K562 (cell line): ENCODE measurements around the gene SPATA32. TPM values are rescaled to one million over a fixed set of nuclear protein-coding genes. Genes with fewer than 3 reads are reported as not detected.

Experiments used
- BACH1 ChIP-seq: fragments of 200-800 bp; sonication (Bioruptor generic); IDR thresholded peaks from 2 replicates; pipeline ENCODE4 v1.6.1; 2016; ENCODE audit warnings: missing genetic modification characterization, missing compliant biosample characterization
- BMI1 ChIP-seq: fragments of 150-350 bp; IDR thresholded peaks from 2 replicates; pipeline ENCODE4 v1.6.1; 2014; ENCODE audit warnings: low read length
- EGR1 ChIP-seq: fragments of 450-650 bp; conservative IDR thresholded peaks from 2 replicates; pipeline ENCODE4 v1.6.1; 2017; ENCODE audit warnings: mild to moderate bottlenecking
- FOXA3 ChIP-seq, 2 experiments: fragments of 450-650 bp in 1 of 2; sonication (generic) in 1 of 2; formaldehyde crosslinking; IDR thresholded peaks in 1 of 2; conservative IDR thresholded peaks in 1 of 2; 2 replicates each; pipeline versions ENCODE4 v1.4.0 to v1.8.0; 2020 to 2022; ENCODE audit warnings: mild to moderate bottlenecking in 2 of 2, missing genetic modification reagents in 1 of 2
- FOXM1 ChIP-seq, 2 experiments: fragments of 450-650 bp in 1 of 2; sonication (generic) in 1 of 2; formaldehyde crosslinking in 1 of 2; IDR thresholded peaks; 2 replicates each; pipeline versions ENCODE4 v1.6.1 to v1.9.0; 2017 to 2022; ENCODE audit warnings: low read depth in 2 of 2, mild to moderate bottlenecking in 2 of 2, missing genetic modification reagents in 1 of 2, moderate library complexity in 1 of 2
- HLTF ChIP-seq: fragments of 450-650 bp; IDR thresholded peaks from 2 replicates; pipeline ENCODE4 v1.6.1; 2016
- MIER1 ChIP-seq: fragments of 450-650 bp; IDR thresholded peaks from 2 replicates; pipeline ENCODE4 v1.6.1; 2016; ENCODE audit warnings: antibody characterized with exemption, mild to moderate bottlenecking, low read depth
- PRPF4 ChIP-seq: fragments of 200-400 bp; formaldehyde crosslinking; IDR thresholded peaks from one replicate; pipeline ENCODE4 v1.6.1; 2017; ENCODE audit warnings: low read length, low read depth, mild to moderate bottlenecking; ENCODE audit not compliant: insufficient read depth, poor library complexity, severe bottlenecking
- SMAD2 ChIP-seq: fragments of 150-350 bp; IDR thresholded peaks from 2 replicates; pipeline ENCODE4 v1.6.1; 2014; ENCODE audit warnings: low read depth, mild to moderate bottlenecking, low read length
- SNIP1 ChIP-seq: fragments of 450-650 bp; IDR thresholded peaks from 2 replicates; pipeline ENCODE4 v1.7.1; 2017; ENCODE audit warnings: low read depth, mild to moderate bottlenecking
- SP2 ChIP-seq: IDR thresholded peaks from 2 replicates; pipeline ENCODE4 v1.6.1; 2011; ENCODE audit warnings: mild to moderate bottlenecking, low read depth, low read length, moderate library complexity; ENCODE audit not compliant: poor library complexity, severe bottlenecking; ENCODE audit errors: extremely low read depth
- XRCC3 ChIP-seq: fragments of 450-650 bp; IDR thresholded peaks from 2 replicates; pipeline ENCODE4 v1.6.1; 2017; ENCODE audit warnings: mild to moderate bottlenecking, moderate library complexity
- ZNF24 ChIP-seq: fragments of 450-650 bp; IDR thresholded peaks from 2 replicates; pipeline ENCODE4 v1.6.1; 2016
- ZNF780A ChIP-seq: fragments of 250-450 bp; sonication (Bioruptor Pico); IDR thresholded peaks from 2 replicates; pipeline ENCODE4 v1.5.0; 2021; ENCODE audit warnings: mild to moderate bottlenecking
- polyA plus RNA-seq, 8 experiments: library from polyadenylated mRNA; depleted of rRNA in 4 of 8; stranded (reverse) in 5 of 8; unstranded in 3 of 8; fragments of >200 nt; fragmentation: Nextera tagmentation in 2 of 8; fragmentation: Illumina TruSeq in 1 of 8; extraction: Ambion mirVana in 2 of 8; extraction: Trizol in 1 of 8; gene quantifications; 2 replicates each; pipeline versions ENCODE4 v1.2.1 to v1.2.3, GENCODE V29; 2011 to 2014; ENCODE audit warnings: inconsistent platforms in 1 of 8, missing spikeins in 1 of 8
- total RNA-seq, 7 experiments: library from RNA; depleted of rRNA in 6 of 7; stranded (reverse); fragments of >200 nt in 6 of 7; fragmentation: Illumina TruSeq in 2 of 7; extraction: Trizol in 2 of 7; gene quantifications; 2 replicates each; pipeline versions ENCODE4 v1.2.1 to v1.2.3, GENCODE V29; 2011 to 2021; ENCODE audit warnings: low replicate concordance in 1 of 7
- TF ChIP-seq, protein P1 (sequence below): fragments of 250-450 bp; sonication (Bioruptor Pico); IDR thresholded peaks from 2 replicates; pipeline ENCODE4 v1.4.0; 2020; ENCODE audit warnings: mild to moderate bottlenecking, moderate library complexity, borderline replicate concordance
- TF ChIP-seq, protein P2 (sequence below): sonication (generic); formaldehyde crosslinking; IDR thresholded peaks from 2 replicates; pipeline ENCODE4 v1.8.0; 2022; ENCODE audit warnings: mild to moderate bottlenecking, low read depth, missing genetic modification reagents
- TF ChIP-seq, protein P3 (sequence below): IDR thresholded peaks from 2 replicates; pipeline ENCODE4 v1.6.1; 2014; ENCODE audit warnings: antibody characterized with exemption
- TF ChIP-seq, protein P4 (sequence below): fragments of 250-450 bp; sonication (Bioruptor Pico); IDR thresholded peaks from 2 replicates; pipeline ENCODE4 v1.9.0; 2021; ENCODE audit warnings: mild to moderate bottlenecking, inconsistent platforms
- TF ChIP-seq, protein P5 (sequence below): fragments of 450-650 bp; formaldehyde crosslinking; IDR thresholded peaks from 2 replicates; pipeline ENCODE4 v1.4.0; 2020; ENCODE audit warnings: mild to moderate bottlenecking, moderate library complexity

SPATA32 gene
- total and polyA plus RNA-seq, 9 of the 15 experiments (the other 6 are each of a cell fraction or from before 2014, with no cell fraction given): 0.03 to 0.06 TPM; not detected in 7

DNA sequence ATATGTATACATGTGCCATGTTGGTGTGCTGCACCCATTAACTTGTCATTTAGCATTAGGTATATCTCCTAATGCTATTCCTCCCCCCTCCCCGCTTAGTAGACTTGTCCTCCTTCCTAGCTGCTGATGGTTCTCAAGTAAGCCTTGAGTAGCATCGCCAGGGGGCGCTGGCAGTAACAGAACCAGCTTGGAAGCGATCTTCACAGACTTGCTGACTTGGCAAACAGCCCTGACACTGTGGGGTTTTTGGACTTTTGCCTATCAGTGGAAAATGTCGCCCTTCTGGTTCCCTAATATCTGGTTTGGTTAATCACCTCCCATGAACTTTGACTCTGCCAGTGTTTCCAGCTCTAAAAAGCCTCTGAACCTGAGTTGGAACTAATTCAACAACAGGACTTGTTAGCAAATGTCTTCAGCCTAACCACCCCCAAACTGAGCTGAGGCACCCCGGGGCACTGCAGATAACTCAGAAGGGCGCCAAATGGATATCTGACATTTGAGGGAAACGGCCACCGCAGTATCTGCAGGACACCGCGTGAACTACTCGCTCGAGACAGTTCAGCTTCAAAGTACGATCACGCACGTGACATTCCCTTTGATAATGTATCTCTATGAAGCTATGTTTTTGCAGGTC, 15.4 kb upstream of the SPATA32 start (continued):
- TF ChIP-seq MIER1: no peak
- TF ChIP-seq BACH1 (tag): no peak
- no peak for TF ChIP-seq ZNF780A (CRISPR knock-in tag)
- TF ChIP-seq ZNF24: peak; percentile 9; the same call in 1 of the 2 replicates
- no peak for TF ChIP-seq FOXA3 (CRISPR knock-in tag; conservative IDR thresholded peaks at IDR 0.05 in 1 of 2, IDR thresholded peaks at IDR 0.05 in 1 of 2)
- TF ChIP-seq HLTF: no peak
- TF ChIP-seq, protein P1, sequence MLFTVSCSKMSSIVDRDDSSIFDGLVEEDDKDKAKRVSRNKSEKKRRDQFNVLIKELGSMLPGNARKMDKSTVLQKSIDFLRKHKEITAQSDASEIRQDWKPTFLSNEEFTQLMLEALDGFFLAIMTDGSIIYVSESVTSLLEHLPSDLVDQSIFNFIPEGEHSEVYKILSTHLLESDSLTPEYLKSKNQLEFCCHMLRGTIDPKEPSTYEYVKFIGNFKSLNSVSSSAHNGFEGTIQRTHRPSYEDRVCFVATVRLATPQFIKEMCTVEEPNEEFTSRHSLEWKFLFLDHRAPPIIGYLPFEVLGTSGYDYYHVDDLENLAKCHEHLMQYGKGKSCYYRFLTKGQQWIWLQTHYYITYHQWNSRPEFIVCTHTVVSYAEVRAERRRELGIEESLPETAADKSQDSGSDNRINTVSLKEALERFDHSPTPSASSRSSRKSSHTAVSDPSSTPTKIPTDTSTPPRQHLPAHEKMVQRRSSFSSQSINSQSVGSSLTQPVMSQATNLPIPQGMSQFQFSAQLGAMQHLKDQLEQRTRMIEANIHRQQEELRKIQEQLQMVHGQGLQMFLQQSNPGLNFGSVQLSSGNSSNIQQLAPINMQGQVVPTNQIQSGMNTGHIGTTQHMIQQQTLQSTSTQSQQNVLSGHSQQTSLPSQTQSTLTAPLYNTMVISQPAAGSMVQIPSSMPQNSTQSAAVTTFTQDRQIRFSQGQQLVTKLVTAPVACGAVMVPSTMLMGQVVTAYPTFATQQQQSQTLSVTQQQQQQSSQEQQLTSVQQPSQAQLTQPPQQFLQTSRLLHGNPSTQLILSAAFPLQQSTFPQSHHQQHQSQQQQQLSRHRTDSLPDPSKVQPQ (CRISPR knock-in tag): no peak
- TF ChIP-seq, protein P2, sequence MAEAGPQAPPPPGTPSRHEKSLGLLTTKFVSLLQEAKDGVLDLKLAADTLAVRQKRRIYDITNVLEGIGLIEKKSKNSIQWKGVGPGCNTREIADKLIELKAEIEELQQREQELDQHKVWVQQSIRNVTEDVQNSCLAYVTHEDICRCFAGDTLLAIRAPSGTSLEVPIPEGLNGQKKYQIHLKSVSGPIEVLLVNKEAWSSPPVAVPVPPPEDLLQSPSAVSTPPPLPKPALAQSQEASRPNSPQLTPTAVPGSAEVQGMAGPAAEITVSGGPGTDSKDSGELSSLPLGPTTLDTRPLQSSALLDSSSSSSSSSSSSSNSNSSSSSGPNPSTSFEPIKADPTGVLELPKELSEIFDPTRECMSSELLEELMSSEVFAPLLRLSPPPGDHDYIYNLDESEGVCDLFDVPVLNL (CRISPR knock-in tag): no peak
- TF ChIP-seq PRPF4: no peak
- TF ChIP-seq, protein P3, sequence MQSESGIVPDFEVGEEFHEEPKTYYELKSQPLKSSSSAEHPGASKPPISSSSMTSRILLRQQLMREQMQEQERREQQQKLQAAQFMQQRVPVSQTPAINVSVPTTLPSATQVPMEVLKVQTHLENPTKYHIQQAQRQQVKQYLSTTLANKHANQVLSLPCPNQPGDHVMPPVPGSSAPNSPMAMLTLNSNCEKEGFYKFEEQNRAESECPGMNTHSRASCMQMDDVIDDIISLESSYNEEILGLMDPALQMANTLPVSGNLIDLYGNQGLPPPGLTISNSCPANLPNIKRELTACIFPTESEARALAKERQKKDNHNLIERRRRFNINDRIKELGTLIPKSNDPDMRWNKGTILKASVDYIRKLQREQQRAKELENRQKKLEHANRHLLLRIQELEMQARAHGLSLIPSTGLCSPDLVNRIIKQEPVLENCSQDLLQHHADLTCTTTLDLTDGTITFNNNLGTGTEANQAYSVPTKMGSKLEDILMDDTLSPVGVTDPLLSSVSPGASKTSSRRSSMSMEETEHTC: no peak
- TF ChIP-seq SP2: no peak
- no peak for TF ChIP-seq SNIP1
- TF ChIP-seq SMAD2: no peak
- no peak for TF ChIP-seq BMI1
- TF ChIP-seq, protein P4, sequence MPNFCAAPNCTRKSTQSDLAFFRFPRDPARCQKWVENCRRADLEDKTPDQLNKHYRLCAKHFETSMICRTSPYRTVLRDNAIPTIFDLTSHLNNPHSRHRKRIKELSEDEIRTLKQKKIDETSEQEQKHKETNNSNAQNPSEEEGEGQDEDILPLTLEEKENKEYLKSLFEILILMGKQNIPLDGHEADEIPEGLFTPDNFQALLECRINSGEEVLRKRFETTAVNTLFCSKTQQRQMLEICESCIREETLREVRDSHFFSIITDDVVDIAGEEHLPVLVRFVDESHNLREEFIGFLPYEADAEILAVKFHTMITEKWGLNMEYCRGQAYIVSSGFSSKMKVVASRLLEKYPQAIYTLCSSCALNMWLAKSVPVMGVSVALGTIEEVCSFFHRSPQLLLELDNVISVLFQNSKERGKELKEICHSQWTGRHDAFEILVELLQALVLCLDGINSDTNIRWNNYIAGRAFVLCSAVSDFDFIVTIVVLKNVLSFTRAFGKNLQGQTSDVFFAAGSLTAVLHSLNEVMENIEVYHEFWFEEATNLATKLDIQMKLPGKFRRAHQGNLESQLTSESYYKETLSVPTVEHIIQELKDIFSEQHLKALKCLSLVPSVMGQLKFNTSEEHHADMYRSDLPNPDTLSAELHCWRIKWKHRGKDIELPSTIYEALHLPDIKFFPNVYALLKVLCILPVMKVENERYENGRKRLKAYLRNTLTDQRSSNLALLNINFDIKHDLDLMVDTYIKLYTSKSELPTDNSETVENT: no peak
- TF ChIP-seq, protein P5, sequence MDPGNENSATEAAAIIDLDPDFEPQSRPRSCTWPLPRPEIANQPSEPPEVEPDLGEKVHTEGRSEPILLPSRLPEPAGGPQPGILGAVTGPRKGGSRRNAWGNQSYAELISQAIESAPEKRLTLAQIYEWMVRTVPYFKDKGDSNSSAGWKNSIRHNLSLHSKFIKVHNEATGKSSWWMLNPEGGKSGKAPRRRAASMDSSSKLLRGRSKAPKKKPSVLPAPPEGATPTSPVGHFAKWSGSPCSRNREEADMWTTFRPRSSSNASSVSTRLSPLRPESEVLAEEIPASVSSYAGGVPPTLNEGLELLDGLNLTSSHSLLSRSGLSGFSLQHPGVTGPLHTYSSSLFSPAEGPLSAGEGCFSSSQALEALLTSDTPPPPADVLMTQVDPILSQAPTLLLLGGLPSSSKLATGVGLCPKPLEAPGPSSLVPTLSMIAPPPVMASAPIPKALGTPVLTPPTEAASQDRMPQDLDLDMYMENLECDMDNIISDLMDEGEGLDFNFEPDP (CRISPR knock-in tag): no peak
- no peak; the same call in 1 of the 2 replicates for TF ChIP-seq FOXM1 (IDR thresholded peaks at IDR 0.05; ENCODE audit: low read depth)
- TF ChIP-seq FOXM1 (CRISPR knock-in tag; IDR thresholded peaks at IDR 0.05; ENCODE audit: low read depth): no peak
- no peak; the same call in 1 of the 2 replicates for TF ChIP-seq EGR1
- TF ChIP-seq XRCC3: no peak
